H1 (cell line): Measurements from ENCODE around the gene BRMS1. TPM values are rescaled to one million over a fixed set of nuclear protein-coding genes. Genes with fewer than 3 reads are reported as not detected.
A peak's percentile ranks its signal among the peaks of the same experiment; 100 is the strongest.

Experiments used
- CTCF ChIA-PET: fragments of 300-600 bp; sonication (Branson Sonifier 250); formaldehyde crosslinking; loops from one replicate; lab custom pipeline; 2021; ENCODE audit not compliant: partially characterized antibody; lab: Charles Lee
- POLR2A ChIA-PET: fragments of 300-600 bp; sonication (Branson Sonifier 250); formaldehyde crosslinking; loops from one replicate; lab custom pipeline; 2021; ENCODE audit warnings: inconsistent platforms; ENCODE audit not compliant: partially characterized antibody; lab: Charles Lee
- DNase-seq, 2 experiments: peaks; one replicate each; pipeline versions ENCODE4 v3.0.0 to v3.0.0-alpha.2; 2010 to 2022; ENCODE audit warnings: low spot score in 2 of 2, low read depth in 1 of 2, mixed read lengths in 1 of 2
- FAIRE-seq: peaks from 2 replicates; lab custom pipeline; 2011; peaks lifted over from hg19 to GRCh38; lab: Jason Lieb, UNC
- H2AFZ ChIP-seq: 2 replicates; pipeline ENCODE4 v1.8.1; 2012; ENCODE audit warnings: low read length, inconsistent platforms
- H2AK5ac ChIP-seq: 2 replicates; pipeline ENCODE4 v1.6.1; 2013; ENCODE audit warnings: low read depth, low read length
- H2BK120ac ChIP-seq: replicated peaks from 2 replicates; pipeline ENCODE3; 2013; ENCODE audit warnings: low read depth, low read length, inconsistent platforms
- H2BK12ac ChIP-seq: 2 replicates; pipeline ENCODE4 v1.6.1; 2013; ENCODE audit warnings: low read depth, low read length
- H2BK15ac ChIP-seq: 2 replicates; pipeline ENCODE4 v1.6.1; 2013; ENCODE audit warnings: low read length
- H2BK20ac ChIP-seq: 2 replicates; pipeline ENCODE4 v1.6.1; 2013; ENCODE audit warnings: low read length
- H2BK5ac ChIP-seq: 2 replicates; pipeline ENCODE4 v1.6.1; 2013; ENCODE audit warnings: low read depth, low read length
- H3K14ac ChIP-seq: 2 replicates; pipeline ENCODE4 v1.6.1; 2013; ENCODE audit warnings: inconsistent platforms; ENCODE audit not compliant: insufficient read length
- H3K18ac ChIP-seq: 2 replicates; pipeline ENCODE4 v1.6.1; 2013; ENCODE audit warnings: low read length; ENCODE audit errors: extremely low read depth
- H3K23ac ChIP-seq: 2 replicates; pipeline ENCODE4 v1.6.1; 2013; ENCODE audit warnings: inconsistent platforms; ENCODE audit not compliant: insufficient read length
- H3K23me2 ChIP-seq: 2 replicates; pipeline ENCODE4 v1.6.1; 2013; ENCODE audit warnings: low read depth, low read length
- H3K27ac ChIP-seq: 2 replicates; pipeline ENCODE4 v1.6.1; 2011; ENCODE audit warnings: low read depth, low read length, inconsistent platforms
- H3K27me3 ChIP-seq, 4 experiments: replicated peaks in 1 of 4; 1 replicate in 1 of 4; 2 replicates in 3 of 4; pipeline versions ENCODE4 v1.6.1 to v1.8.1; 2011 to 2013; ENCODE audit warnings: low read length in 3 of 4, mild to moderate bottlenecking in 3 of 4, inconsistent platforms in 2 of 4, mixed read lengths in 2 of 4, moderate library complexity in 1 of 4; ENCODE audit not compliant: control insufficient read depth in 3 of 4, insufficient read depth in 3 of 4; ENCODE audit errors: extremely low read depth in 1 of 4
- H3K36me3 ChIP-seq, 4 experiments: 2 replicates each; pipeline versions ENCODE4 v1.6.1 to v1.8.1; 2011 to 2013; ENCODE audit warnings: mild to moderate bottlenecking in 4 of 4, low read length in 3 of 4, moderate library complexity in 2 of 4, control low read depth in 1 of 4, inconsistent platforms in 1 of 4; ENCODE audit not compliant: insufficient read depth in 4 of 4, control insufficient read depth in 2 of 4
- H3K4ac ChIP-seq: replicated peaks from 2 replicates; pipeline ENCODE3; 2013; ENCODE audit warnings: low read length, low read depth, mixed read lengths, inconsistent platforms; ENCODE audit not compliant: insufficient read length
- H3K4me1 ChIP-seq, 4 experiments: replicated peaks in 1 of 4; 1 replicate in 1 of 4; 2 replicates in 3 of 4; pipeline versions ENCODE4 v1.6.1 to v1.8.1; 2011 to 2013; ENCODE audit warnings: low read length in 3 of 4, inconsistent platforms in 2 of 4, mixed read lengths in 1 of 4; ENCODE audit not compliant: insufficient read depth in 4 of 4, control insufficient read depth in 3 of 4
- H3K4me2 ChIP-seq, 2 experiments: 2 replicates each; pipeline versions ENCODE4 v1.6.1 to v1.8.1; 2011 to 2013; ENCODE audit warnings: low read depth in 2 of 2, low read length in 2 of 2, control low read depth in 1 of 2, inconsistent platforms in 1 of 2, mild to moderate bottlenecking in 1 of 2; ENCODE audit not compliant: insufficient read depth in 1 of 2
- H3K4me3 ChIP-seq, 4 experiments: fragments of 200-600, 300-600 bp in 1 of 4; sonication (generic), shearing (Covaris generic), sonication (Bioruptor Twin) in 1 of 4; 2 replicates each; pipeline versions ENCODE4 v1.5.1 to v1.8.1; 2011 to 2016; ENCODE audit warnings: low read length in 4 of 4, low read depth in 3 of 4, control low read depth in 2 of 4, inconsistent platforms in 2 of 4, mild to moderate bottlenecking in 2 of 4, mixed read lengths in 1 of 4, moderate library complexity in 1 of 4; ENCODE audit not compliant: insufficient read depth in 2 of 4; ENCODE audit errors: extremely low read depth in 1 of 4
- H3K56ac ChIP-seq: replicated peaks from 2 replicates; pipeline ENCODE3; 2013; ENCODE audit warnings: low read depth, mild to moderate bottlenecking, mixed read lengths, low read length, inconsistent platforms; ENCODE audit not compliant: insufficient read length
- H3K79me1 ChIP-seq: 2 replicates; pipeline ENCODE4 v1.6.1; 2013; ENCODE audit warnings: low read depth, low read length, control low read depth
- H3K79me2 ChIP-seq, 2 experiments: 2 replicates each; pipeline versions ENCODE4 v1.6.1 to v1.8.1; 2012 to 2013; ENCODE audit warnings: low read length in 2 of 2, mild to moderate bottlenecking in 2 of 2, inconsistent platforms in 1 of 2; ENCODE audit not compliant: insufficient read depth in 2 of 2, control insufficient read depth in 1 of 2
- H3K9ac ChIP-seq, 4 experiments: replicated peaks in 1 of 4; 1 replicate in 1 of 4; 2 replicates in 3 of 4; pipeline versions ENCODE4 v1.6.1 to v1.8.1; 2011 to 2013; ENCODE audit warnings: low read depth in 3 of 4, low read length in 3 of 4, control low read depth in 2 of 4, mild to moderate bottlenecking in 2 of 4, moderate library complexity in 2 of 4, inconsistent platforms in 1 of 4; ENCODE audit errors: extremely low read depth in 1 of 4
- H3K9me3 ChIP-seq, 2 experiments: 2 replicates each; pipeline versions ENCODE4 v1.6.1 to v1.8.1; 2012 to 2013; ENCODE audit warnings: mild to moderate bottlenecking in 2 of 2, moderate library complexity in 2 of 2, control low read depth in 1 of 2, inconsistent platforms in 1 of 2, low read depth in 1 of 2, low read length in 1 of 2, mixed read lengths in 1 of 2; ENCODE audit not compliant: insufficient read depth in 2 of 2
- H4K20me1 ChIP-seq, 2 experiments: replicated peaks in 1 of 2; 2 replicates each; pipeline versions ENCODE3 to v1.8.1; 2011 to 2013; ENCODE audit warnings: inconsistent platforms in 2 of 2, low read length in 2 of 2, mild to moderate bottlenecking in 1 of 2; ENCODE audit not compliant: insufficient read depth in 2 of 2, control insufficient read depth in 1 of 2
- H4K5ac ChIP-seq: 2 replicates; pipeline ENCODE4 v1.6.1; 2013; ENCODE audit warnings: low read length, low read depth, mixed read lengths, inconsistent platforms; ENCODE audit not compliant: insufficient read length
- H4K8ac ChIP-seq: 2 replicates; pipeline ENCODE4 v1.8.0; 2013; ENCODE audit warnings: mild to moderate bottlenecking, moderate library complexity, low read length, inconsistent platforms; ENCODE audit not compliant: insufficient read depth; ENCODE audit errors: extremely low read depth
- H4K91ac ChIP-seq: replicated peaks from 2 replicates; pipeline ENCODE3; 2013; ENCODE audit warnings: low read length, mixed read lengths, inconsistent platforms; ENCODE audit not compliant: insufficient read length
- ASH2L ChIP-seq: fragments of 200-600, 300-600 bp; sonication (generic); IDR thresholded peaks from one replicate; pipeline ENCODE4 v1.7.1; 2017; ENCODE audit warnings: low read length
- BACH1 ChIP-seq: IDR thresholded peaks from 2 replicates; pipeline ENCODE4 v1.6.1; 2012; ENCODE audit warnings: low read length, improper control_type of control experiment
- BCL11A ChIP-seq, 2 experiments: IDR thresholded peaks; one replicate each; pipeline ENCODE4 v1.6.1; 2011; ENCODE audit warnings: low read depth in 2 of 2, low read length in 2 of 2, mild to moderate bottlenecking in 2 of 2
- CREB1 ChIP-seq: IDR thresholded peaks from 2 replicates; pipeline ENCODE4 v1.6.1; 2012; ENCODE audit warnings: inconsistent platforms
- FOSL1 ChIP-seq: IDR thresholded peaks from 2 replicates; pipeline ENCODE4 v1.6.1; 2011; ENCODE audit warnings: mild to moderate bottlenecking, low read depth, low read length, moderate library complexity; ENCODE audit not compliant: insufficient read depth
- GTF2F1 ChIP-seq: IDR thresholded peaks from 2 replicates; pipeline ENCODE4 v1.6.1; 2012; ENCODE audit warnings: low read depth, low read length, improper control_type of control experiment, borderline replicate concordance
- NRF1 ChIP-seq: IDR thresholded peaks from 2 replicates; pipeline ENCODE4 v1.6.1; 2011; ENCODE audit warnings: mild to moderate bottlenecking, low read depth, low read length, improper control_type of control experiment
- RBBP5 ChIP-seq: IDR thresholded peaks from 2 replicates; pipeline ENCODE4 v1.7.1; 2012; ENCODE audit warnings: low read depth, mild to moderate bottlenecking, inconsistent platforms, low read length, moderate library complexity, borderline replicate concordance
- TEAD4 ChIP-seq: IDR thresholded peaks from 2 replicates; pipeline ENCODE4 v1.6.1; 2012; ENCODE audit warnings: low read depth, low read length, inconsistent platforms, mixed read lengths
- USF2 ChIP-seq: IDR thresholded peaks from 2 replicates; pipeline ENCODE4 v1.6.1; 2011; ENCODE audit warnings: low read length, improper control_type of control experiment
- WGBS, 2 experiments: shearing (Covaris generic) in 1 of 2; methylation state at CpG; one replicate each; pipeline versions ENCODE4 v1.1.6 to v1.1.7; 2013 to 2015; ENCODE audit warnings: low lambda C conversion rate in 2 of 2, mixed read lengths in 2 of 2, inconsistent platforms in 1 of 2, low coverage in 1 of 2, missing lambda C conversion rate in 1 of 2; ENCODE audit not compliant: insufficient replicate concordance in 2 of 2, insufficient coverage in 1 of 2, insufficient read length in 1 of 2; ENCODE audit errors: extremely low coverage in 1 of 2, missing lambda C conversion rate in 1 of 2; 5-methylcytosine and 5-hydroxymethylcytosine counted together
- polyA plus RNA-seq, 7 experiments: library from polyadenylated mRNA; depleted of rRNA in 3 of 7; stranded (reverse) in 5 of 7; unstranded in 2 of 7; fragments of >200 nt in 5 of 7; fragments of 200-250 nt in 2 of 7; gene quantifications; 1 replicate in 5 of 7; 2 replicates in 1 of 7; 4 replicates in 1 of 7; pipeline versions ENCODE4 v1.2.1 to v1.2.3, GENCODE V29; 2011 to 2013; ENCODE audit warnings: missing spikeins in 2 of 7, mixed read lengths in 2 of 7
- total RNA-seq: library from RNA; stranded (reverse); fragmentation: NEBNext Ultra II Directional; extraction: Animal tissue kit (Norgen Biotek cat#: 25700); gene quantifications from 2 replicates; pipeline ENCODE4 v1.2.1, GENCODE V29; 2021

Gene BRMS1
- total and polyA plus RNA-seq, 2 of the 8 experiments (the other 6 are each of a cell fraction or from before 2014, with no cell fraction given), result 39.2 to 46.1 TPM

- no peaks in the 10 kb centered on the region for H3K36me3 ChIP-seq
- no peak for FAIRE-seq
- no peak overlapping the region for H2BK120ac ChIP-seq
- H3K4me1 ChIP-seq, result peaks cover 5 to 29% (median 10%) of the 10 kb centered on the region in 4 experiments; a peak in 6 of 7 replicates
- peak overlapping the region; percentile 43 to 80 for H3K4me2 ChIP-seq
- H4K5ac ChIP-seq, result no peak overlapping the region
- peak in 1 of 2 experiments; percentile 47 for DNase-seq
- H3K79me2 ChIP-seq, result peaks cover 0 to 8% of the 10 kb centered on the region in 2 experiments; a peak in 1 of 4 replicates
- H2BK12ac ChIP-seq, result peak overlapping the region; percentile 72; the same call in 1 of the 2 replicates
- CTCF ChIA-PET, result no interaction called here
- no peaks in the 10 kb centered on the region for H3K9me3 ChIP-seq
- no peak overlapping the region for H2BK20ac ChIP-seq
- H2BK15ac ChIP-seq, result peak overlapping the region; percentile 83; the same call in 1 of the 2 replicates
- H2BK5ac ChIP-seq, result no peak overlapping the region
- no peak for TF ChIP-seq CREB1
- TF ChIP-seq RBBP5, result no peak
- TF ChIP-seq NRF1, result no peak
- TF ChIP-seq FOSL1, result no peak
- no peak for TF ChIP-seq ASH2L
- no peak for TF ChIP-seq USF2
- TF ChIP-seq BACH1, result no peak
- TF ChIP-seq BCL11A (IDR thresholded peaks at IDR 0.05; ENCODE audit: low read depth in 2 of 2, low read length in 2 of 2), result no peak
- TF ChIP-seq GTF2F1, result no peak
- TF ChIP-seq TEAD4, result no peak
- peak overlapping the region in 3 of 4 experiments; percentile 59 to 76 (median 59); a peak in 4 of 8 replicates for H3K4me3 ChIP-seq
- H3K79me1 ChIP-seq, result 0 out of 2 replicates have a peak, but pooled peaks cover 2% of the 10 kb centered on the region
- no peak overlapping the region for H2AFZ ChIP-seq
- H3K56ac ChIP-seq, result no peak overlapping the region
- no peak overlapping the region for H3K27ac ChIP-seq
- H4K20me1 ChIP-seq, result peaks cover 4 to 7% of the 10 kb centered on the region in 2 experiments
- no peak overlapping the region for H3K9ac ChIP-seq
- POLR2A ChIA-PET, result no interaction called here
- H4K91ac ChIP-seq, result peak overlapping the region; percentile 87
- no peak overlapping the region for H3K18ac ChIP-seq
- no peak overlapping the region for H3K23ac ChIP-seq
- no peak overlapping the region for H3K14ac ChIP-seq
- H4K8ac ChIP-seq, result peak overlapping the region; percentile 37
- H2AK5ac ChIP-seq, result no peak overlapping the region
- 72% methylated on average over 17 of the region's 17 CpGs; no CpG with 5 or more reads in 1 of the 2 experiments for WGBS, 2 experiments
- peaks cover 2 to 30% (median 18%) of the 10 kb centered on the region in 4 experiments for H3K27me3 ChIP-seq
- peak overlapping the region; percentile 61 for H3K4ac ChIP-seq
- peaks cover 12% of the 10 kb centered on the region; the same call in 1 of the 2 replicates for H3K23me2 ChIP-seq
These were observed 52.2 kb downstream of the BRMS1 start for GRCh38 chr11:66292543-66293332.
